ENCODE data around the gene CCDC186.

CCDC186 gene

DNA sequence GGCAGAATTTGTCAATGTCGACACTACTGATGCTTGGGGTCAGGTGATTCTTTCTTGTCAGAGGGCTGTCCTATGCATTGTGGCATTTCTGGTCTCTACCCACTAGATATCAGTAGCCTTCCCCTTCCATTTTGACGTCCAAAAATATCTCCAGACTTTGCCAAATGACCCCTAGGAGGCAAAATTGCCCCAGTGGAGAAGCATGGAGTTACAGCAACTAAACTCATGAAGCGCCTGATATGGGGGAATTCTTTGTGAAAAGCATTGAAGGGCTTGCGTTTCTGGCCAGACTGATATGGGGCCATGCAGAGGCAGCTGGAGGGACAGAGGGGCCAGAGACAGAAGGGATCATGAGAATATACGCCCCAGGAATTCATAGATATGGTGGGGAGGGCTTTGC lies 86.7 kb downstream of the CCDC186 start:
- Histone ChIP-seq H3K27me3 (ENCODE audit: insufficient read depth, low read depth) (no peaks in the 10 kb centered on the region), H3K27ac (no peak overlapping the region), H3K4me2 (no peak overlapping the region), H4K20me1 (ENCODE audit: insufficient read depth) (no peaks in the 10 kb centered on the region), H3K4me3 (IDR thresholded peaks at IDR 0.05; ENCODE audit: insufficient read depth, low read depth, low read length) (no peak overlapping the region), H3K36me3 (ENCODE audit: insufficient read depth) (no peaks in the 10 kb centered on the region), H2AFZ (ENCODE audit: low read depth) (no peak overlapping the region), H3K79me2 (ENCODE audit: insufficient read depth, low read depth) (no peaks in the 10 kb centered on the region), H3K4me1 (ENCODE audit: low read depth, poor library complexity, severe bottlenecking) (no peaks in the 10 kb centered on the region), H3K9ac (no peak overlapping the region)
- TF ChIP-seq, protein P1, sequence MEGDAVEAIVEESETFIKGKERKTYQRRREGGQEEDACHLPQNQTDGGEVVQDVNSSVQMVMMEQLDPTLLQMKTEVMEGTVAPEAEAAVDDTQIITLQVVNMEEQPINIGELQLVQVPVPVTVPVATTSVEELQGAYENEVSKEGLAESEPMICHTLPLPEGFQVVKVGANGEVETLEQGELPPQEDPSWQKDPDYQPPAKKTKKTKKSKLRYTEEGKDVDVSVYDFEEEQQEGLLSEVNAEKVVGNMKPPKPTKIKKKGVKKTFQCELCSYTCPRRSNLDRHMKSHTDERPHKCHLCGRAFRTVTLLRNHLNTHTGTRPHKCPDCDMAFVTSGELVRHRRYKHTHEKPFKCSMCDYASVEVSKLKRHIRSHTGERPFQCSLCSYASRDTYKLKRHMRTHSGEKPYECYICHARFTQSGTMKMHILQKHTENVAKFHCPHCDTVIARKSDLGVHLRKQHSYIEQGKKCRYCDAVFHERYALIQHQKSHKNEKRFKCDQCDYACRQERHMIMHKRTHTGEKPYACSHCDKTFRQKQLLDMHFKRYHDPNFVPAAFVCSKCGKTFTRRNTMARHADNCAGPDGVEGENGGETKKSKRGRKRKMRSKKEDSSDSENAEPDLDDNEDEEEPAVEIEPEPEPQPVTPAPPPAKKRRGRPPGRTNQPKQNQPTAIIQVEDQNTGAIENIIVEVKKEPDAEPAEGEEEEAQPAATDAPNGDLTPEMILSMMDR (conservative IDR thresholded peaks at IDR 0.05; ENCODE audit: low read depth, low read length) = no peak

GRCh38 chr10:114084215-114084614 lies 89.8 kb downstream of the CCDC186 start:
- TF ChIP-seq, protein P1 (conservative IDR thresholded peaks at IDR 0.05; ENCODE audit: low read depth, low read length) = no peak
- Histone ChIP-seq H3K4me2 (no peak overlapping the region), H3K27ac (no peak overlapping the region), H3K4me3 (IDR thresholded peaks at IDR 0.05; ENCODE audit: insufficient read depth, low read depth, low read length) (no peak overlapping the region), H3K79me2 (ENCODE audit: insufficient read depth, low read depth) (no peaks in the 10 kb centered on the region), H3K9ac (no peak overlapping the region), H3K27me3 (ENCODE audit: insufficient read depth, low read depth) (no peaks in the 10 kb centered on the region), H4K20me1 (ENCODE audit: insufficient read depth) (no peaks in the 10 kb centered on the region), H3K4me1 (ENCODE audit: low read depth, poor library complexity, severe bottlenecking) (no peaks in the 10 kb centered on the region), H2AFZ (ENCODE audit: low read depth) (no peak overlapping the region), H3K36me3 (ENCODE audit: insufficient read depth) (no peaks in the 10 kb centered on the region)

- H3K4me3 ChIP-seq (IDR thresholded peaks at IDR 0.05; ENCODE audit: insufficient read depth, low read depth, low read length) = no peak overlapping the region
- no peaks in the 10 kb centered on the region for H3K27me3 ChIP-seq (ENCODE audit: insufficient read depth, low read depth)
- H2AFZ ChIP-seq (ENCODE audit: low read depth) = no peak overlapping the region
- H3K36me3 ChIP-seq (ENCODE audit: insufficient read depth) = no peaks in the 10 kb centered on the region
- TF ChIP-seq, protein P1 (conservative IDR thresholded peaks at IDR 0.05; ENCODE audit: low read depth, low read length) = no peak
- no peak overlapping the region for H3K27ac ChIP-seq
- no peaks in the 10 kb centered on the region for H3K79me2 ChIP-seq (ENCODE audit: insufficient read depth, low read depth)
- no peaks in the 10 kb centered on the region for H3K4me1 ChIP-seq (ENCODE audit: low read depth, poor library complexity, severe bottlenecking)
- no peak overlapping the region for H3K9ac ChIP-seq
- no peaks in the 10 kb centered on the region for H4K20me1 ChIP-seq (ENCODE audit: insufficient read depth)
- no peak overlapping the region for H3K4me2 ChIP-seq
Measured at GRCh38 chr10:114083040-114083439, 91.0 kb downstream of the CCDC186 start.

GRCh38 chr10:114081911-114082583 lies 92.0 kb downstream of the CCDC186 start:
- Histone ChIP-seq H4K20me1 (ENCODE audit: insufficient read depth) (no peaks in the 10 kb centered on the region), H3K4me1 (ENCODE audit: low read depth, poor library complexity, severe bottlenecking) (no peaks in the 10 kb centered on the region), H2AFZ (ENCODE audit: low read depth) (no peak overlapping the region), H3K79me2 (ENCODE audit: insufficient read depth, low read depth) (no peaks in the 10 kb centered on the region), H3K27me3 (ENCODE audit: insufficient read depth, low read depth) (no peaks in the 10 kb centered on the region), H3K27ac (no peak overlapping the region), H3K4me3 (IDR thresholded peaks at IDR 0.05; ENCODE audit: insufficient read depth, low read depth, low read length) (no peak overlapping the region), H3K9ac (no peak overlapping the region), H3K36me3 (ENCODE audit: insufficient read depth) (no peaks in the 10 kb centered on the region), H3K4me2 (no peak overlapping the region)
- TF ChIP-seq, protein P1 (conservative IDR thresholded peaks at IDR 0.05; ENCODE audit: low read depth, low read length) = no peak
